OCI-LY7 (cell line): ENCODE results near the gene PTGER2. TPM values are rescaled to one million over a fixed set of nuclear protein-coding genes. Genes with fewer than 3 reads are reported as not detected.

Experiments
- BruUV-seq: library from RNA; stranded (reverse); fragments of 400-500 nt; replicated peaks from 2 replicates; lab custom pipeline; 2021; lab: Mats Ljungman, UMichigan
- CTCF ChIA-PET: fragments of 300-600 bp; sonication (Branson Sonifier 250); formaldehyde crosslinking; loops from one replicate; lab custom pipeline; 2022; ENCODE audit warnings: antibody characterized with exemption; ENCODE audit not compliant: unreplicated experiment; lab: Charles Lee
- POLR2A ChIA-PET: fragments of 300-600 bp; sonication (Branson Sonifier 250); formaldehyde crosslinking; loops from one replicate; lab custom pipeline; 2022; ENCODE audit warnings: antibody characterized with exemption; lab: Charles Lee
- DNase-seq: peaks from one replicate; pipeline ENCODE4 v3.0.0-alpha.2; 2015; ENCODE audit warnings: low spot score
- H2AFZ ChIP-seq: fragments of 200-600 bp; sonication (generic), shearing (Covaris generic); 2 replicates; pipeline ENCODE4 v1.6.1; 2014; ENCODE audit warnings: mild to moderate bottlenecking, antibody characterized with exemption, low read length, moderate library complexity
- H3K27ac ChIP-seq: fragments of 200-600 bp; sonication (generic); 2 replicates; pipeline ENCODE4 v1.5.1; 2014; ENCODE audit warnings: mixed run types, low read depth, mild to moderate bottlenecking, moderate library complexity, low read length, inconsistent platforms; ENCODE audit not compliant: poor library complexity, severe bottlenecking
- H3K36me3 ChIP-seq: fragments of 200-600 bp; sonication (generic); 2 replicates; pipeline ENCODE4 v1.6.1; 2014; ENCODE audit warnings: mild to moderate bottlenecking, antibody characterized with exemption, low read length, moderate library complexity, mixed read lengths; ENCODE audit not compliant: insufficient read depth
- H3K4me1 ChIP-seq: fragments of 200-600 bp; sonication (generic); 2 replicates; pipeline ENCODE4 v1.5.1; 2014; ENCODE audit warnings: mild to moderate bottlenecking, low read length; ENCODE audit not compliant: insufficient read depth, poor library complexity, severe bottlenecking
- H3K4me2 ChIP-seq: fragments of 200-600 bp; sonication (generic); 2 replicates; pipeline ENCODE4 v1.6.1; 2014; ENCODE audit warnings: mild to moderate bottlenecking, low read length
- H3K4me3 ChIP-seq: fragments of 200-600 bp; sonication (generic); 2 replicates; pipeline ENCODE4 v1.5.1; 2014; ENCODE audit warnings: mild to moderate bottlenecking, low read depth, low read length; ENCODE audit not compliant: poor library complexity, severe bottlenecking
- H3K79me2 ChIP-seq: fragments of 200-600 bp; sonication (generic); 2 replicates; pipeline ENCODE4 v1.6.1; 2016; ENCODE audit warnings: low read depth, mild to moderate bottlenecking, low read length, moderate library complexity, mixed read lengths; ENCODE audit not compliant: insufficient read depth
- H3K9me2 ChIP-seq: fragments of 200-600 bp; sonication (generic); 2 replicates; pipeline ENCODE4 v1.6.1; 2016; ENCODE audit warnings: mild to moderate bottlenecking, low read length, mixed read lengths; ENCODE audit not compliant: insufficient read depth
- H3K9me3 ChIP-seq: fragments of 200-600 bp; sonication (generic); 2 replicates; pipeline ENCODE4 v1.6.1; 2014; ENCODE audit warnings: mild to moderate bottlenecking, mixed run types, low read length, mixed read lengths
- H4K20me1 ChIP-seq: fragments of 200-600 bp; sonication (generic); 2 replicates; pipeline ENCODE4 v1.6.1; 2014; ENCODE audit warnings: mild to moderate bottlenecking, antibody characterized with exemption, low read length, moderate library complexity, mixed read lengths; ENCODE audit not compliant: insufficient read depth
- CTCF ChIP-seq: fragments of 200-600 bp; sonication (generic); conservative IDR thresholded peaks from 2 replicates; pipeline ENCODE4 v1.5.1; 2014; ENCODE audit warnings: mild to moderate bottlenecking, antibody characterized with exemption, low read length, moderate library complexity, mixed read lengths
- EZH2phosphoT487 ChIP-seq: fragments of 200-600 bp; sonication (generic); IDR thresholded peaks from 2 replicates; pipeline ENCODE4 v1.6.1; 2018; ENCODE audit warnings: low read depth, borderline replicate concordance, mild to moderate bottlenecking, mixed run types, antibody characterized with exemption, low read length, moderate library complexity, mixed read lengths
- intact Hi-C: fragments of 100-400 bp; cut with micrococcal nuclease; formaldehyde crosslinking; loops from one replicate; pipeline ENCODE4 v1.10.0; 2022; ENCODE audit not compliant: unreplicated experiment
- total RNA-seq, 2 experiments: library from RNA; depleted of rRNA in 1 of 2; stranded (reverse); fragments of >200 nt in 1 of 2; shearing (Covaris generic) in 1 of 2; gene quantifications; 2 replicates each; pipeline ENCODE4 v1.2.3, GENCODE V29; 2014 to 2022

The PTGER2 gene
- total RNA-seq, 2 experiments from 2014 or later, result not detected

DNA sequence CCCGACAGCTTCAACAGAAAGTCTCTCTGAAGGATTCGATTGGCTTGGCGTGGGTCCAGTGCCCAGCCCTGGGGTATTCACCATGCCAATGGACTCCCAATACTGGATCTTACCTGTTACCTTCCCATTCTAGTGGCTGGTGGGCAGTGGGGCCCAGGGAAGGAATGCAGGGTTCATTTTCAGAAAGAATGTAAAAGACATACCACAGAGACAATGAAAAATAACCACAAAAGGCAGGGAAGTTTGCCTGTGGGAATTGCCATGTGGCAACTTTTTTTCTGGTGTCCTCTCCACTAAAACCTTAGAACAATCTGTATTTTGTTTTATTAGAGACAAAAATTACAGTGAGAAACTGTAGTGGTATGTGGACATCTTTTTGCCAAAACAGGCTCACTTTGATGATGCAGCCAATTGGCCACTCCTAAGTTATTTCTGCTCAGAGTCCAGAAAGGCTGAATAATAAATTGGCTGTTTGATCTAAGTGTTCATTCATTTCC is 55.2 kb downstream of the PTGER2 start:
- Histone ChIP-seq H3K9me3 (no peaks in the 10 kb centered on the region), H3K36me3 (no peaks in the 10 kb centered on the region), H2AFZ (no peak overlapping the region), H3K79me2 (no peaks in the 10 kb centered on the region), H3K4me2 (no peak overlapping the region), H4K20me1 (no peaks in the 10 kb centered on the region), H3K27ac (no peak overlapping the region), H3K4me1 (no peaks in the 10 kb centered on the region), H3K9me2 (no peaks in the 10 kb centered on the region), H3K4me3 (no peak overlapping the region)
- DNase-seq, result no peak
- ChIA-PET CTCF (no interaction called here), POLR2A (no interaction called here)
- no peak for TF ChIP-seq CTCF
- TF ChIP-seq EZH2phosphoT487, result no peak
- no TSS peak for BruUV-seq
- intact Hi-C loops, result no loop called here

- CTCF ChIA-PET, result no interaction called here
- TF ChIP-seq CTCF (no peak), EZH2phosphoT487 (no peak)
- no peaks in the 10 kb centered on the region for H3K79me2 ChIP-seq
- H3K36me3 ChIP-seq, result no peaks in the 10 kb centered on the region
- no peaks in the 10 kb centered on the region for H3K9me3 ChIP-seq
- no peak for DNase-seq
- H3K4me3 ChIP-seq, result no peak overlapping the region
- no peak overlapping the region for H3K27ac ChIP-seq
- intact Hi-C loops, result no loop called here
- no peaks in the 10 kb centered on the region for H3K9me2 ChIP-seq
- no TSS peak for BruUV-seq
- H4K20me1 ChIP-seq, result no peaks in the 10 kb centered on the region
- no peaks in the 10 kb centered on the region for H3K4me1 ChIP-seq
- no peak overlapping the region for H2AFZ ChIP-seq
- POLR2A ChIA-PET, result no interaction called here
- no peak overlapping the region for H3K4me2 ChIP-seq
Measured at GRCh38 chr14:52370406-52370935, 56.4 kb downstream of the PTGER2 start.

GRCh38 chr14:52377940-52378339 is 63.8 kb downstream of the PTGER2 start:
- Histone ChIP-seq H3K79me2 (no peaks in the 10 kb centered on the region), H3K4me1 (no peaks in the 10 kb centered on the region), H3K9me2 (no peaks in the 10 kb centered on the region), H2AFZ (no peak overlapping the region), H3K4me2 (no peak overlapping the region), H3K36me3 (no peaks in the 10 kb centered on the region), H4K20me1 (no peaks in the 10 kb centered on the region), H3K4me3 (no peak overlapping the region), H3K27ac (no peak overlapping the region), H3K9me3 (no peaks in the 10 kb centered on the region)
- CTCF ChIA-PET, result no interaction called here
- POLR2A ChIA-PET, result interaction anchor here (1.3 kb wide), 1 partner anchor 15 kb away, joined by 3 read pairs; no protein-coding TSS in a partner anchor
- no TSS peak for BruUV-seq
- TF ChIP-seq EZH2phosphoT487, result no peak
- peak; percentile 55 for TF ChIP-seq CTCF
- intact Hi-C loops, result no loop called here
- peak; percentile 4 for DNase-seq
